Endothelial cell of umbilical vein (primary cell): Measurements from ENCODE around the gene ARL11. TPM values are rescaled to one million over a fixed set of nuclear protein-coding genes. Genes with fewer than 3 reads are reported as not detected.

ENCODE experiments used
- BruUV-seq: library from RNA; stranded (reverse); fragments of 400-500 nt; replicated peaks from 2 replicates; lab custom pipeline; 2021; lab: Mats Ljungman, UMichigan
- CTCF ChIA-PET: fragments of 300-600, 350-600 bp; sonication (Branson Sonifier 250); formaldehyde crosslinking; loops from one replicate; lab custom pipeline; 2021; ENCODE audit warnings: antibody characterized with exemption, inconsistent platforms; lab: Charles Lee
- POLR2A ChIA-PET: fragments of 300-600, 350-600 bp; sonication (Branson Sonifier 250); formaldehyde crosslinking; loops from one replicate; lab custom pipeline; 2021; ENCODE audit warnings: antibody characterized with exemption, inconsistent platforms; lab: Charles Lee
- DNase-seq: peaks from one replicate; pipeline ENCODE4 v3.0.0-alpha.2; 2011; ENCODE audit warnings: low read depth, low spot score
- FAIRE-seq: peaks from 2 replicates; lab custom pipeline; 2011; peaks lifted over from hg19 to GRCh38; lab: Jason Lieb, UNC
- H2AFZ ChIP-seq: 2 replicates; pipeline ENCODE4 v1.6.0; 2012; ENCODE audit warnings: low read depth, low read length, control low read depth, inconsistent platforms
- H3K27ac ChIP-seq: 2 replicates; pipeline ENCODE4 v1.5.1; 2011; ENCODE audit warnings: low read depth, mild to moderate bottlenecking, control low read depth, low read length, moderate library complexity; ENCODE audit not compliant: insufficient read depth
- H3K27me3 ChIP-seq, 2 experiments: 2 replicates each; pipeline versions ENCODE4 v1.6.0 to v1.6.1; 2011; ENCODE audit warnings: low read length in 2 of 2, mixed read lengths in 1 of 2; ENCODE audit not compliant: control insufficient read depth in 2 of 2, insufficient read depth in 2 of 2
- H3K36me3 ChIP-seq, 2 experiments: 2 replicates in 1 of 2; 3 replicates in 1 of 2; pipeline ENCODE4 v1.5.1; 2011; ENCODE audit warnings: low read length in 2 of 2, mild to moderate bottlenecking in 1 of 2, moderate library complexity in 1 of 2; ENCODE audit not compliant: control insufficient read depth in 2 of 2, insufficient read depth in 2 of 2; ENCODE audit errors: extremely low read depth in 1 of 2
- H3K4me1 ChIP-seq: 3 replicates; pipeline ENCODE4 v1.5.1; 2011; ENCODE audit warnings: mild to moderate bottlenecking, low read length; ENCODE audit not compliant: control insufficient read depth, insufficient read depth; ENCODE audit errors: extremely low read depth
- H3K4me2 ChIP-seq: 2 replicates; pipeline ENCODE4 v1.6.1; 2011; ENCODE audit warnings: low read length, control low read depth, mixed read lengths; ENCODE audit not compliant: insufficient read depth
- H3K4me3 ChIP-seq, 3 experiments: fragments of 200-600 bp in 1 of 3; sonication (generic), shearing (Covaris generic) in 1 of 3; replicated peaks in 1 of 3; 2 replicates each; pipeline ENCODE4 v1.5.1; 2011 to 2016; ENCODE audit warnings: control low read depth in 3 of 3, low read length in 3 of 3, mild to moderate bottlenecking in 2 of 3, inconsistent platforms in 1 of 3, low read depth in 1 of 3, moderate library complexity in 1 of 3; ENCODE audit not compliant: insufficient read depth in 1 of 3
- H3K79me2 ChIP-seq: 2 replicates; pipeline ENCODE4 v1.6.0; 2012; ENCODE audit warnings: low read length, inconsistent platforms; ENCODE audit not compliant: control insufficient read depth, insufficient read depth
- H3K9ac ChIP-seq: replicated peaks from 2 replicates; pipeline ENCODE3; 2011; ENCODE audit warnings: low read length, control low read depth; ENCODE audit not compliant: insufficient read depth; ENCODE audit errors: extremely low read depth
- H3K9me1 ChIP-seq: replicated peaks from 3 replicates; pipeline ENCODE4 v1.6.0; 2011; ENCODE audit warnings: mild to moderate bottlenecking, low read length; ENCODE audit not compliant: control insufficient read depth, insufficient read depth; ENCODE audit errors: extremely low read depth
- H3K9me3 ChIP-seq: replicated peaks from 2 replicates; pipeline ENCODE4 v1.5.1; 2012; ENCODE audit warnings: low read length, inconsistent platforms; ENCODE audit not compliant: control insufficient read depth, insufficient read depth
- H4K20me1 ChIP-seq: replicated peaks from 2 replicates; pipeline ENCODE3; 2011; ENCODE audit warnings: mild to moderate bottlenecking, low read length; ENCODE audit not compliant: control insufficient read depth, insufficient read depth; ENCODE audit errors: extremely low read depth
- CTCF ChIP-seq, 2 donors: IDR thresholded peaks; 1 replicate in 1 of 2; 2 replicates in 1 of 2; pipeline ENCODE4 v1.5.1; 2011; ENCODE audit warnings: low read length in 2 of 2, mild to moderate bottlenecking in 2 of 2, moderate library complexity in 2 of 2, control low read depth in 1 of 2, inconsistent platforms in 1 of 2, low read depth in 1 of 2; ENCODE audit not compliant: insufficient read depth in 1 of 2; ENCODE audit errors: extremely low read depth in 1 of 2
- EZH2 ChIP-seq: IDR thresholded peaks from 2 replicates; pipeline ENCODE4 v1.6.1; 2012; ENCODE audit warnings: borderline replicate concordance, low read depth, mild to moderate bottlenecking, moderate library complexity, low read length, inconsistent platforms; ENCODE audit not compliant: severe bottlenecking
- FOS ChIP-seq: IDR thresholded peaks from 2 replicates; pipeline ENCODE4 v1.6.1; 2011; ENCODE audit warnings: mild to moderate bottlenecking, low read length, moderate library complexity, borderline replicate concordance; ENCODE audit not compliant: insufficient read depth
- JUN ChIP-seq: IDR thresholded peaks from 2 replicates; pipeline ENCODE4 v1.6.1; 2011; ENCODE audit warnings: borderline replicate concordance, low read depth; ENCODE audit not compliant: insufficient read length, insufficient read depth
- POLR2A ChIP-seq: IDR thresholded peaks from 2 replicates; pipeline ENCODE4 v1.6.1; 2012; ENCODE audit warnings: low read depth, mild to moderate bottlenecking, control low read depth, low read length
- POLR2AphosphoS5 ChIP-seq: IDR thresholded peaks from 2 replicates; pipeline ENCODE4 v1.6.1; 2012; ENCODE audit warnings: low read depth, mild to moderate bottlenecking, control low read depth, low read length, moderate library complexity; ENCODE audit not compliant: insufficient read depth
- dilution Hi-C: fragments of 300-500 bp; cut with MboI; formaldehyde crosslinking; loops from one replicate; pipeline ENCODE4 v1.15.0; 2019; ENCODE audit warnings: low sequenced_read_pairs; ENCODE audit not compliant: extremely low pct_ligation_motif_present
- intact Hi-C: fragments of 100-400 bp; cut with micrococcal nuclease; formaldehyde crosslinking; loops from one replicate; pipeline ENCODE4 v1.10.0; 2022
- polyA plus RNA-seq, 4 experiments: library from polyadenylated mRNA; depleted of rRNA in 3 of 4; stranded (reverse) in 3 of 4; unstranded in 1 of 4; fragments of >200 nt; gene quantifications; 2 replicates each; pipeline versions ENCODE4 v1.2.1 to v1.2.3, GENCODE V29; 2011 to 2012; ENCODE audit warnings: missing spikeins in 1 of 4
- total RNA-seq: library from RNA; stranded (reverse); gene quantifications from 2 replicates; pipeline ENCODE4 v1.2.3, GENCODE V29; 2021

ARL11 gene
- total and polyA plus RNA-seq, 2 donors (not counting 3 experiments of a cell fraction or from before 2014, with no cell fraction given): 0.06 to 0.20 TPM

- Histone ChIP-seq H3K9me1 (no peaks in the 10 kb centered on the region), H2AFZ (no peak overlapping the region), H3K4me2 (no peak overlapping the region), H4K20me1 (peaks cover 3% of the 10 kb centered on the region), H3K4me1 (no peaks in the 10 kb centered on the region), H3K36me3 (peaks cover 0 to 5% of the 10 kb centered on the region in 2 experiments), H3K9me3 (no peaks in the 10 kb centered on the region), H3K27me3 (no peaks in the 10 kb centered on the region), H3K4me3 (no peak overlapping the region), H3K27ac (no peak overlapping the region), H3K9ac (no peak overlapping the region), H3K79me2 (peaks cover 63% of the 10 kb centered on the region)
- ChIA-PET CTCF (interaction anchor here (1.4 to 1.8 kb wide), 2 partner anchors 11 to 109 kb away, joined by 3 to 5 read pairs; no protein-coding TSS in a partner anchor), POLR2A (no interaction called here)
- intact Hi-C loops: no loop called here
- BruUV-seq: no TSS peak
- TF ChIP-seq POLR2A: no peak
- no peak for TF ChIP-seq EZH2
- no peak for TF ChIP-seq FOS
- TF ChIP-seq CTCF (IDR thresholded peaks at IDR 0.05; ENCODE audit: extremely low read depth in 1 of 2, insufficient read depth in 1 of 2, low read depth in 1 of 2, low read length in 2 of 2): no peak
- TF ChIP-seq JUN: no peak
- TF ChIP-seq POLR2AphosphoS5: no peak
- FAIRE-seq: no peak
- DNase-seq: no peak
- dilution Hi-C loops: no loop called here
Measured at GRCh38 chr13:49681842-49682435, 53.6 kb downstream of the ARL11 start.

Other genes starting within 250 kb of the ARL11 start
- gene CAB39L, start 184.4 kb upstream of the ARL11 start, total RNA-seq: 5.8 and 7.2 TPM in 2 replicates
- 2.1 and 3.1 TPM in 2 replicates for gene CAB39L, start 184.4 kb upstream of the ARL11 start, polyA plus RNA-seq
- gene SETDB2, start 184.2 kb upstream of the ARL11 start, total RNA-seq: 5.4 and 5.6 TPM in 2 replicates
- gene SETDB2, start 184.2 kb upstream of the ARL11 start, polyA plus RNA-seq: 0.86 and 1.5 TPM in 2 replicates
- 28.2 and 32.4 TPM in 2 replicates for gene PHF11, start 132.6 kb upstream of the ARL11 start, total RNA-seq
- 12.9 and 14.5 TPM in 2 replicates for gene PHF11, start 132.6 kb upstream of the ARL11 start, polyA plus RNA-seq
- gene RCBTB1, start 42.9 kb upstream of the ARL11 start, total RNA-seq: 23.6 and 23.8 TPM in 2 replicates
- gene RCBTB1, start 42.9 kb upstream of the ARL11 start, polyA plus RNA-seq: 9.2 and 12.1 TPM in 2 replicates
- gene EBPL, start 63.0 kb downstream of the ARL11 start, total RNA-seq: 66.2 and 75.5 TPM in 2 replicates
- 103 and 159 TPM in 2 replicates for gene EBPL, start 63.0 kb downstream of the ARL11 start, polyA plus RNA-seq
- 56.2 and 60.4 TPM in 2 replicates for gene KPNA3, start 164.2 kb downstream of the ARL11 start, total RNA-seq
- gene KPNA3, start 164.2 kb downstream of the ARL11 start, polyA plus RNA-seq: 15.9 and 19.6 TPM in 2 replicates